Measurements from ENCODE around the gene IGSF3. TPM values are rescaled to one million over a fixed set of nuclear protein-coding genes. Genes with fewer than 3 reads are reported as not detected.

Gene IGSF3
- total and polyA plus RNA-seq, 2 experiments from 2014 or later: 7.3 to 37.8 TPM

DNA sequence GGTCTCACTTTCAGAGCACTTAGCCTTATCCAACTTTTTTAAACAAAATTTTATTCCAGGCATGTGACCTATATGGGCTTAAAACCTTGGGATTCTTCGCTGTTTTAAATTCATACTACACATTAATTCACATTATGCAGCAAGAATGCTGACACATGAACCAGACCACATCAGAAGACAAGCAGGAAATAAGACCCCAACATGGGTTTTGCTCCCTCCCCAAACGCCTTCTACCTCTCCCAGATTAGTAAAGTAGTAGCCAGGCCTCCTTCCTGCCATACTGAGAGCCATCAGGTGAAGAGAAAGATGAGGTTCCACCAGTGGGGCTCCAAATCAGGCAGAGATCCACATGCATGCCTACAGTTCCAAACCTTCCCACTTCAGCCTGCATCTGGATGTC, 3.7 kb downstream of the IGSF3 start (continued):
- TF ChIP-seq, protein P1, sequence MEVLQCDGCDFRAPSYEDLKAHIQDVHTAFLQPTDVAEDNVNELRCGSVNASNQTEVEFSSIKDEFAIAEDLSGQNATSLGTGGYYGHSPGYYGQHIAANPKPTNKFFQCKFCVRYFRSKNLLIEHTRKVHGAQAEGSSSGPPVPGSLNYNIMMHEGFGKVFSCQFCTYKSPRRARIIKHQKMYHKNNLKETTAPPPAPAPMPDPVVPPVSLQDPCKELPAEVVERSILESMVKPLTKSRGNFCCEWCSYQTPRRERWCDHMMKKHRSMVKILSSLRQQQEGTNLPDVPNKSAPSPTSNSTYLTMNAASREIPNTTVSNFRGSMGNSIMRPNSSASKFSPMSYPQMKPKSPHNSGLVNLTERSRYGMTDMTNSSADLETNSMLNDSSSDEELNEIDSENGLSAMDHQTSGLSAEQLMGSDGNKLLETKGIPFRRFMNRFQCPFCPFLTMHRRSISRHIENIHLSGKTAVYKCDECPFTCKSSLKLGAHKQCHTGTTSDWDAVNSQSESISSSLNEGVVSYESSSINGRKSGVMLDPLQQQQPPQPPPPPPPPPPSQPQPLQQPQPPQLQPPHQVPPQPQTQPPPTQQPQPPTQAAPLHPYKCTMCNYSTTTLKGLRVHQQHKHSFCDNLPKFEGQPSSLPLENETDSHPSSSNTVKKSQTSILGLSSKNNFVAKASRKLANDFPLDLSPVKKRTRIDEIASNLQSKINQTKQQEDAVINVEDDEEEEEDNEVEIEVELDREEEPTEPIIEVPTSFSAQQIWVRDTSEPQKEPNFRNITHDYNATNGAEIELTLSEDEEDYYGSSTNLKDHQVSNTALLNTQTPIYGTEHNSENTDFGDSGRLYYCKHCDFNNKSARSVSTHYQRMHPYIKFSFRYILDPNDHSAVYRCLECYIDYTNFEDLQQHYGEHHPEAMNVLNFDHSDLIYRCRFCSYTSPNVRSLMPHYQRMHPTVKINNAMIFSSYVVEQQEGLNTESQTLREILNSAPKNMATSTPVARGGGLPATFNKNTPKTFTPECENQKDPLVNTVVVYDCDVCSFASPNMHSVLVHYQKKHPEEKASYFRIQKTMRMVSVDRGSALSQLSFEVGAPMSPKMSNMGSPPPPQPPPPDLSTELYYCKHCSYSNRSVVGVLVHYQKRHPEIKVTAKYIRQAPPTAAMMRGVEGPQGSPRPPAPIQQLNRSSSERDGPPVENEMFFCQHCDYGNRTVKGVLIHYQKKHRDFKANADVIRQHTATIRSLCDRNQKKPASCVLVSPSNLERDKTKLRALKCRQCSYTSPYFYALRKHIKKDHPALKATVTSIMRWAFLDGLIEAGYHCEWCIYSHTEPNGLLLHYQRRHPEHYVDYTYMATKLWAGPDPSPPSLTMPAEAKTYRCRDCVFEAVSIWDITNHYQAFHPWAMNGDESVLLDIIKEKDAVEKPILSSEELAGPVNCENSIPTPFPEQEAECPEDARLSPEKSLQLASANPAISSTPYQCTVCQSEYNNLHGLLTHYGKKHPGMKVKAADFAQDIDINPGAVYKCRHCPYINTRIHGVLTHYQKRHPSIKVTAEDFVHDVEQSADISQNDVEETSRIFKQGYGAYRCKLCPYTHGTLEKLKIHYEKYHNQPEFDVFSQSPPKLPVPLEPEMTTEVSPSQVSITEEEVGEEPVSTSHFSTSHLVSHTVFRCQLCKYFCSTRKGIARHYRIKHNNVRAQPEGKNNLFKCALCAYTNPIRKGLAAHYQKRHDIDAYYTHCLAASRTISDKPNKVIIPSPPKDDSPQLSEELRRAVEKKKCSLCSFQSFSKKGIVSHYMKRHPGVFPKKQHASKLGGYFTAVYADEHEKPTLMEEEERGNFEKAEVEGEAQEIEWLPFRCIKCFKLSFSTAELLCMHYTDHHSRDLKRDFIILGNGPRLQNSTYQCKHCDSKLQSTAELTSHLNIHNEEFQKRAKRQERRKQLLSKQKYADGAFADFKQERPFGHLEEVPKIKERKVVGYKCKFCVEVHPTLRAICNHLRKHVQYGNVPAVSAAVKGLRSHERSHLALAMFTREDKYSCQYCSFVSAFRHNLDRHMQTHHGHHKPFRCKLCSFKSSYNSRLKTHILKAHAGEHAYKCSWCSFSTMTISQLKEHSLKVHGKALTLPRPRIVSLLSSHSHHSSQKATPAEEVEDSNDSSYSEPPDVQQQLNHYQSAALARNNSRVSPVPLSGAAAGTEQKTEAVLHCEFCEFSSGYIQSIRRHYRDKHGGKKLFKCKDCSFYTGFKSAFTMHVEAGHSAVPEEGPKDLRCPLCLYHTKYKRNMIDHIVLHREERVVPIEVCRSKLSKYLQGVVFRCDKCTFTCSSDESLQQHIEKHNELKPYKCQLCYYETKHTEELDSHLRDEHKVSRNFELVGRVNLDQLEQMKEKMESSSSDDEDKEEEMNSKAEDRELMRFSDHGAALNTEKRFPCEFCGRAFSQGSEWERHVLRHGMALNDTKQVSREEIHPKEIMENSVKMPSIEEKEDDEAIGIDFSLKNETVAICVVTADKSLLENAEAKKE (CRISPR knock-in tag; IDR thresholded peaks at IDR 0.05): no peak
- TF ChIP-seq EZH2phosphoT487 (IDR thresholded peaks at IDR 0.05; ENCODE audit: unreplicated experiment): no peak
- no peak for TF ChIP-seq NANOG (IDR thresholded peaks at IDR 0.05; ENCODE audit: borderline replicate concordance)
- TF ChIP-seq STAT1 (IDR thresholded peaks at IDR 0.05; ENCODE audit: unreplicated experiment): no peak
- no peak for TF ChIP-seq ZNF114 (CRISPR knock-in tag; IDR thresholded peaks at IDR 0.05)

GRCh38 chr1:116661633-116662032, 5.9 kb downstream of the IGSF3 start:
- no peak overlapping the region for H3K4me2 ChIP-seq
- peaks cover 10% of the 10 kb centered on the region for H3K4me1 ChIP-seq (ENCODE audit: insufficient read depth)
- no peak for ATAC-seq
- peaks cover 11% of the 10 kb centered on the region for H3K27me3 ChIP-seq (ENCODE audit: insufficient read depth)
- peaks cover 9% of the 10 kb centered on the region for H4K20me1 ChIP-seq (replicated peaks; ENCODE audit: insufficient read depth)
- 0 out of 2 replicates have a peak, but pooled peaks cover 1% of the 10 kb centered on the region for H3F3A ChIP-seq (replicated peaks; ENCODE audit: low read depth)
- H3K9me3 Mint-ChIP-seq: no peaks in the 10 kb centered on the region
- H3K4me3 Mint-ChIP-seq: no peak overlapping the region
- H3K9me2 ChIP-seq (ENCODE audit: insufficient read depth): no peaks in the 10 kb centered on the region
- no peak overlapping the region for H3K27ac ChIP-seq (ENCODE audit: low read depth)
- DNase-seq (ENCODE audit: low spot score): no peak
- H2AFZ ChIP-seq: no peak overlapping the region
- no peaks in the 10 kb centered on the region for H3K36me3 ChIP-seq (ENCODE audit: insufficient read depth)
- peaks cover 32% of the 10 kb centered on the region for H3K4me1 Mint-ChIP-seq
- peaks cover 63% of the 10 kb centered on the region for H3K79me2 ChIP-seq (replicated peaks; ENCODE audit: insufficient read depth)
- H3K27me3 Mint-ChIP-seq (ENCODE audit: insufficient read depth, low read depth, poor library complexity): peaks cover 9% of the 10 kb centered on the region
- no peak overlapping the region for H3K27ac Mint-ChIP-seq
- H3K4me3 ChIP-seq: no peak overlapping the region
- peaks cover 12% of the 10 kb centered on the region for H3K36me3 Mint-ChIP-seq (ENCODE audit: low read depth)
- TF ChIP-seq CTCF (conservative IDR thresholded peaks at IDR 0.05; ENCODE audit: low read depth in 2 of 2) (no peak), ETS1 (IDR thresholded peaks at IDR 0.05) (no peak)
- TF ChIP-seq, protein P1 (CRISPR knock-in tag; IDR thresholded peaks at IDR 0.05): no peak
